Mucosa of descending colon (tissue), 3 donors: ENCODE data around the gene ELL2. TPM values are rescaled to one million over a fixed set of nuclear protein-coding genes. Genes with fewer than 3 reads are reported as not detected.

Experiments
- ATAC-seq: fragments of 200-7000 bp; cut with Tn5 transposase; one replicate; pipeline ENCODE4 v1.9.1; 2020; ENCODE audit warnings: mild to moderate bottlenecking, moderate library complexity
- DNase-seq, 3 donors: peaks; one replicate each; pipeline ENCODE4 v3.0.0-alpha.2; 2020
- H3K36me3 ChIP-seq: fragments of 200-600 bp; one replicate; pipeline ENCODE4 v1.8.0; 2021; ENCODE audit warnings: low read depth, mild to moderate bottlenecking
- H3K4me1 ChIP-seq: fragments of 200-600 bp; one replicate; pipeline ENCODE4 v1.8.0; 2021; ENCODE audit warnings: low read depth, mild to moderate bottlenecking
- H3K4me3 ChIP-seq: fragments of 200-600 bp; one replicate; pipeline ENCODE4 v1.8.0; 2021; ENCODE audit warnings: mild to moderate bottlenecking
- H3K9me3 ChIP-seq: fragments of 200-600 bp; one replicate; pipeline ENCODE4 v1.8.0; 2021; ENCODE audit warnings: mild to moderate bottlenecking
- CTCF ChIP-seq: fragments of 200-600 bp; IDR thresholded peaks from one replicate; pipeline ENCODE4 v1.8.0; 2022; ENCODE audit warnings: antibody characterized with exemption, mild to moderate bottlenecking
- intact Hi-C, 2 donors: fragments of 100-400 bp; cut with DNase I in 1 of 2; cut with micrococcal nuclease in 1 of 2; formaldehyde crosslinking; loops; one replicate each; pipeline versions ENCODE4 v1.11.0 to v1.11.1; 2022; cut with DNase I, micrococcal nuclease
- long read RNA-seq, 2 donors: library from polyadenylated mRNA; unstranded; transcript quantifications; one replicate each; pipeline ENCODE4 v2.0.0, GENCODE V29; 2019 to 2021
- total RNA-seq, 3 donors: library from RNA; stranded (reverse); fragmentation: NEBNext Ultra II Directional in 2 of 3; extraction: Animal tissue kit (Norgen Biotek cat#: 25700) in 2 of 3; gene quantifications; one replicate each; pipeline versions ENCODE4 v1.2.1 to v1.2.4, GENCODE V29; 2021 to 2023
- donor health status: DM: no; HTN: no; CAD: no; lungs with moderate emphysema.
- donor health status: DM: no; HTN: no; CAD: no.
- donor health status: DM: no; HTN: yes; CAD: no.

Gene ELL2
- total RNA-seq = 10 to 100 TPM; 26.9 to 42.7 (median 31.7) TPM
- long read RNA-seq, donor 1, full-length matches to known transcripts = 2 of 7 reads
- long read RNA-seq, donor 1, partial matches to known transcripts = 5 of 7 reads
- long read RNA-seq, donor 1, other reads (novel, unspliced or antisense) = 0 of 7 reads
- long read RNA-seq, donor 2, full-length matches to known transcripts = 1 of 4 reads
- long read RNA-seq, donor 2, partial matches to known transcripts = 2 of 4 reads
- long read RNA-seq, donor 2, other reads (novel, unspliced or antisense) = 1 of 4 reads

GRCh38 chr5:95961617-95962474, at the start of gene ELL2:
Gene ELL2 (minus strand): TSS chr5:95961851. CDS start chr5:95961721, 130 bp downstream.
- Histone ChIP-seq H3K36me3 (no peaks in the 10 kb centered on the region), H3K4me3 (peak within 1 kb of the TSS; percentile 88), H3K4me1 (peaks cover 17% of the 10 kb centered on the region), H3K9me3 (no peaks in the 10 kb centered on the region)
- no peak for TF ChIP-seq CTCF
- intact Hi-C loops = loop anchor here in 1 of 2 donors (10.0 kb wide), 1 partner anchor 373 kb away; no protein-coding TSS in a partner anchor
- ATAC-seq = peak; percentile 88
- DNase-seq = peak; percentile 99

- H3K4me1 ChIP-seq = no peaks in the 10 kb centered on the region
- no peaks in the 10 kb centered on the region for H3K9me3 ChIP-seq
- intact Hi-C loops = no loop called here
- no peak for ATAC-seq
- no peak overlapping the region for H3K4me3 ChIP-seq
- TF ChIP-seq CTCF = no peak
- no peaks in the 10 kb centered on the region for H3K36me3 ChIP-seq
- no peak for DNase-seq
These were observed 47.5 kb upstream of the ELL2 start for GRCh38 chr5:96008987-96009647.

GRCh38 chr5:96008487-96008886, 46.8 kb upstream of the ELL2 start:
- intact Hi-C loops = no loop called here
- DNase-seq (no peak), ATAC-seq (no peak)
- Histone ChIP-seq H3K9me3 (no peaks in the 10 kb centered on the region), H3K36me3 (no peaks in the 10 kb centered on the region), H3K4me3 (no peak overlapping the region), H3K4me1 (no peaks in the 10 kb centered on the region)
- no peak for TF ChIP-seq CTCF

GRCh38 chr5:96007051-96007450, 45.4 kb upstream of the ELL2 start:
- H3K4me3 ChIP-seq = no peak overlapping the region
- no peak for ATAC-seq
- intact Hi-C loops = no loop called here
- DNase-seq = no peak
- H3K4me1 ChIP-seq = no peaks in the 10 kb centered on the region
- TF ChIP-seq CTCF = no peak
- no peaks in the 10 kb centered on the region for H3K36me3 ChIP-seq
- no peaks in the 10 kb centered on the region for H3K9me3 ChIP-seq

- intact Hi-C loops = no loop called here
- ATAC-seq (no peak), DNase-seq (no peak)
- Histone ChIP-seq H3K9me3 (no peaks in the 10 kb centered on the region), H3K4me3 (no peak overlapping the region), H3K4me1 (no peaks in the 10 kb centered on the region), H3K36me3 (no peaks in the 10 kb centered on the region)
- TF ChIP-seq CTCF = no peak
These were observed 44.6 kb upstream of the ELL2 start for GRCh38 chr5:96006291-96006690.
